Neural progenitor cell (in vitro differentiated cells): ENCODE data around the gene MVK. TPM values are rescaled to one million over a fixed set of nuclear protein-coding genes. Genes with fewer than 3 reads are reported as not detected.

ENCODE experiments used
- DNase-seq: peaks from one replicate; pipeline ENCODE4 v3.0.0-alpha.2; 2016; ENCODE audit warnings: low spot score
- H2AFZ ChIP-seq: fragments of 200-600 bp; sonication (generic); replicated peaks from 2 replicates; pipeline ENCODE4 v1.6.1; 2016; ENCODE audit warnings: antibody characterized with exemption
- H3F3A ChIP-seq: fragments of 200-600 bp; sonication (generic); 2 replicates; pipeline ENCODE4 v1.6.1; 2016; ENCODE audit warnings: antibody characterized with exemption, low read depth
- H3K27ac ChIP-seq: fragments of 200-600 bp; sonication (generic); 2 replicates; pipeline ENCODE4 v1.5.1; 2016; ENCODE audit warnings: mild to moderate bottlenecking
- H3K27me3 ChIP-seq: fragments of 200-600 bp; sonication (generic); 2 replicates; pipeline ENCODE4 v1.6.1; 2016; ENCODE audit warnings: mild to moderate bottlenecking, moderate library complexity
- H3K36me3 ChIP-seq: fragments of 200-600 bp; sonication (generic); 2 replicates; pipeline ENCODE4 v1.5.1; 2016
- H3K4me1 ChIP-seq: fragments of 200-600 bp; sonication (generic); 2 replicates; pipeline ENCODE4 v1.6.1; 2016; ENCODE audit warnings: mixed run types
- H3K4me2 ChIP-seq: fragments of 200-600 bp; sonication (generic); 2 replicates; pipeline ENCODE4 v1.6.1; 2016
- H3K4me3 ChIP-seq: fragments of 200-600 bp; sonication (generic); 2 replicates; pipeline ENCODE4 v1.5.1; 2016
- H3K79me2 ChIP-seq: fragments of 200-600 bp; sonication (generic); 2 replicates; pipeline ENCODE4 v1.6.1; 2016; ENCODE audit warnings: low read depth
- H3K9ac ChIP-seq: fragments of 200-600 bp; sonication (generic); 2 replicates; pipeline ENCODE4 v1.6.1; 2016
- H3K9me3 ChIP-seq: fragments of 200-600 bp; sonication (generic); 2 replicates; pipeline ENCODE4 v1.5.1; 2016; ENCODE audit warnings: low read depth
- H4K20me1 ChIP-seq: fragments of 200-600 bp; sonication (generic); 2 replicates; pipeline ENCODE4 v1.6.1; 2016; ENCODE audit warnings: low read depth
- H3K27ac Mint-ChIP-seq: 3 replicates; pipeline ENCODE4 v1.8.0; 2021; ENCODE audit warnings: mixed read lengths
- H3K27me3 Mint-ChIP-seq: 2 replicates; pipeline ENCODE4 v1.8.0; 2022; ENCODE audit warnings: low read depth, mild to moderate bottlenecking, inconsistent platforms, moderate library complexity, mixed read lengths; ENCODE audit not compliant: insufficient read depth
- H3K36me3 Mint-ChIP-seq: 3 replicates; pipeline ENCODE4 v1.8.0; 2021; ENCODE audit warnings: mixed read lengths
- H3K4me1 Mint-ChIP-seq: 3 replicates; pipeline ENCODE4 v1.8.0; 2021; ENCODE audit warnings: mixed read lengths
- H3K4me3 Mint-ChIP-seq: 3 replicates; pipeline ENCODE4 v1.8.0; 2021; ENCODE audit warnings: mild to moderate bottlenecking, moderate library complexity, mixed read lengths
- H3K9me3 Mint-ChIP-seq: 3 replicates; pipeline ENCODE4 v1.8.0; 2020; ENCODE audit warnings: mixed read lengths
- CTCF ChIP-seq: fragments of 200-600 bp; sonication (generic); IDR thresholded peaks from 2 replicates; pipeline ENCODE4 v1.5.1; 2017; ENCODE audit warnings: antibody characterized with exemption, mild to moderate bottlenecking
- EZH2 ChIP-seq: fragments of 200-600 bp; sonication (generic); IDR thresholded peaks from 2 replicates; pipeline ENCODE4 v1.6.1; 2017; ENCODE audit warnings: antibody characterized with exemption, mild to moderate bottlenecking, moderate library complexity
- EZH2phosphoT487 ChIP-seq: fragments of 200-600 bp; sonication (generic); IDR thresholded peaks from 2 replicates; pipeline ENCODE4 v1.6.1; 2017; ENCODE audit warnings: antibody characterized with exemption
- total RNA-seq: library from RNA; depleted of rRNA; stranded (reverse); fragments of >200 nt; gene quantifications from 2 replicates; pipeline ENCODE4 v1.2.3, GENCODE V29; 2015; ENCODE audit warnings: low replicate concordance

MVK gene
- total RNA-seq, 1 donor from 2014 or later: 8.3 TPM

- no peak for DNase-seq
Measured at GRCh38 chr12:109550281-109550680, 23.3 kb upstream of the MVK start.

GRCh38 chr12:109551108-109551507 is 22.5 kb upstream of the MVK start:
- Histone ChIP-seq H3K27me3 (no peaks in the 10 kb centered on the region), H3K4me1 (peaks cover 15% of the 10 kb centered on the region), H3K79me2 (no peaks in the 10 kb centered on the region), H3F3A (peaks cover 5% of the 10 kb centered on the region), H3K9ac (no peak overlapping the region), H3K4me3 (no peak overlapping the region), H3K9me3 (no peaks in the 10 kb centered on the region), H3K36me3 (no peaks in the 10 kb centered on the region), H4K20me1 (no peaks in the 10 kb centered on the region), H2AFZ (no peak overlapping the region), H3K4me2 (no peak overlapping the region), H3K27ac (no peak overlapping the region)
- H3K4me1 Mint-ChIP-seq: peaks cover 39% of the 10 kb centered on the region
- no peak overlapping the region for H3K4me3 Mint-ChIP-seq
- H3K27ac Mint-ChIP-seq: no peak overlapping the region
- peaks cover 13% of the 10 kb centered on the region for H3K27me3 Mint-ChIP-seq
- peaks cover under 1% of the 10 kb centered on the region for H3K36me3 Mint-ChIP-seq
- no peak for DNase-seq
- H3K9me3 Mint-ChIP-seq: no peaks in the 10 kb centered on the region
- no peak for TF ChIP-seq EZH2
- no peak for TF ChIP-seq EZH2phosphoT487
- TF ChIP-seq CTCF: no peak

More at GRCh38 chr12:109550281-109550680, 23.3 kb upstream of the MVK start:
- no peak overlapping the region for H3K4me3 Mint-ChIP-seq
- TF ChIP-seq CTCF (no peak), EZH2phosphoT487 (no peak), EZH2 (no peak)
- H3K27ac Mint-ChIP-seq: peak overlapping the region; percentile 19
- Histone ChIP-seq H2AFZ (peak overlapping the region; percentile 52), H3K79me2 (no peaks in the 10 kb centered on the region), H3K4me1 (peaks cover 15% of the 10 kb centered on the region), H3K4me3 (no peak overlapping the region), H3K36me3 (no peaks in the 10 kb centered on the region), H3K4me2 (no peak overlapping the region), H3K9ac (no peak overlapping the region), H3F3A (peaks cover 5% of the 10 kb centered on the region), H3K27ac (no peak overlapping the region), H4K20me1 (no peaks in the 10 kb centered on the region), H3K9me3 (no peaks in the 10 kb centered on the region), H3K27me3 (no peaks in the 10 kb centered on the region)
- H3K9me3 Mint-ChIP-seq: no peaks in the 10 kb centered on the region
- H3K27me3 Mint-ChIP-seq: peaks cover 13% of the 10 kb centered on the region
- peaks cover 36% of the 10 kb centered on the region for H3K4me1 Mint-ChIP-seq
- H3K36me3 Mint-ChIP-seq: no peaks in the 10 kb centered on the region

- no peak overlapping the region for H3K4me3 ChIP-seq
- H3K36me3 ChIP-seq: no peaks in the 10 kb centered on the region
- Mint-ChIP-seq H3K4me1 (peaks cover 46% of the 10 kb centered on the region), H3K27me3 (peaks cover 10% of the 10 kb centered on the region), H3K27ac (no peak overlapping the region), H3K4me3 (no peak overlapping the region), H3K9me3 (no peaks in the 10 kb centered on the region), H3K36me3 (peaks cover 6% of the 10 kb centered on the region)
- H3K9me3 ChIP-seq: no peaks in the 10 kb centered on the region
- H3F3A ChIP-seq: peaks cover 5% of the 10 kb centered on the region
- no peak overlapping the region for H3K4me2 ChIP-seq
- DNase-seq: no peak
- no peak for TF ChIP-seq CTCF
- no peak for TF ChIP-seq EZH2phosphoT487
- TF ChIP-seq EZH2: no peak
- H3K4me1 ChIP-seq: peaks cover 15% of the 10 kb centered on the region
- H3K27ac ChIP-seq: no peak overlapping the region
- H4K20me1 ChIP-seq: no peaks in the 10 kb centered on the region
- no peak overlapping the region for H2AFZ ChIP-seq
- H3K79me2 ChIP-seq: no peaks in the 10 kb centered on the region
- no peaks in the 10 kb centered on the region for H3K27me3 ChIP-seq
- no peak overlapping the region for H3K9ac ChIP-seq
Measured at GRCh38 chr12:109552971-109553370, 20.6 kb upstream of the MVK start.
